SIG-M5 (cell line): Measurements from ENCODE around the gene NAAA.
A peak's percentile ranks its signal among the peaks of the same experiment; 100 is the strongest.
"Not testable (repeated sequence)": the region's sequence is repeated elsewhere in the genome, so short reads cannot be mapped to it uniquely, and the experiment has no call there.

Experiments used
- DNase-seq: peaks from one replicate; lab custom pipeline; 2025; lab: John Stamatoyannopoulos, UW

Gene NAAA

DNA sequence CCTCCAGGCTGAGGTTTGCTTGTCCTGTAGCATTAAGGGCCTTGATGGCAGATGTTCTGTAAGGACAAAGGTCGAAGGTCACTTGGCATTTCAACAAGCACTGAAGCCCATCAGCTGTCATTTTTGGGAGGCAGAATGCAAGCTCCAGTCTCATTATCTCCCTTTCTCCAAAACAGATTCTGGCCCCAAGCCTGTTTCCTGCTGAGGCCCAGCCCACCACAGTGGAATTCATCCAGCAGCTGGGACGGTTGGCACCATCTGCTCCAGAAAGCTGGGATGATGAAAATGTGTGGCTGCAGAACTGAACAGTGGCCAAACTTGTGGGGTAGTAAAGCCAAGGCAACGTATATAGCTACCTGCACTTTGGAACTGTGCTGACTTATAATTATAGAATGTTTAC is 20.9 kb downstream of the NAAA start:
- DNase-seq = no peak

DNA sequence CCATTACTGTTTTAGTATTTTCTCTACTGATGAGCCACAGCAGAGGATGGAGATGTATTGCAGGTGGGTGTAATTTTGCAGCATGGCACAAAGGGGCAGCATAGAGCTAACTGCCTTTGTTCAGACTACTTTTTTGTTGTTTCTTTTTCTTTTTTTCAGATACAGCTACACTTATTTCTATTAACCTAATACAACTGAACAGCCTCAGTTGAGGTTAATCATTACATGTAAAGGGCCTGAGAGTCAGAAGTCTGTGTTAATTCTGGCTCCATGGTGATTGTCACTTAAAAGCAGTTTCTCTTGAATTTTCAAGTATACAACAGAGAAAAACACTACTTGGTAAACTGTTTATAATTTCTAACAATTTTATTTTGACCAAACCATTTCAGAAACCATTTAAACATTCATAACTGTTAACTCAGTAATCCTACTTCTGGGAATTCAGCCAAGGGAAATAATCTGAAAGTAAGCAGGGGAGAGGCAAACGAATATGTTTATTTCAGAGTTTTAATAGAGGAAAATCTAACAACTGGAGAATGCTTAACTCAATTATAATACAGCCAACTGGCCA is 24.6 kb downstream of the NAAA start:
- DNase-seq = no peak

DNA sequence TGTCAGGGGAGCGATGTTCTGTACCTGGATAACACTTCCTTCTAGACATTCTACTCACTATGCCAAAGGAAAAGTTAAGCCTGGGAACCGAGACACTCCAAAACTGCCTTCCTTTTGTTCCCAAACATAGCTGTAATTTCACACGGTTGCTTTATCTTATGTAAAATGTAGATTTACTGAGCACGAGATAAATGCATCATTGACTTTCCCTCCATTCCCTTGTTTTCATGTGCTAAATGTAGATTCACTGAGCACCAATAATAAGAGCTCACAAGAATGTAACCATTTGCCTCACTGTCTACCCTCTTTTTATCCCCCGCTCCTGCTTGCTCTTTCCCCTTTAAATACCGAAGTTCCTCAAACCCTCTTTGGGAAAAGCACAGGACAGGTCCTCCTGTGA is 27.8 kb downstream of the NAAA start:
- no peak for DNase-seq

DNA sequence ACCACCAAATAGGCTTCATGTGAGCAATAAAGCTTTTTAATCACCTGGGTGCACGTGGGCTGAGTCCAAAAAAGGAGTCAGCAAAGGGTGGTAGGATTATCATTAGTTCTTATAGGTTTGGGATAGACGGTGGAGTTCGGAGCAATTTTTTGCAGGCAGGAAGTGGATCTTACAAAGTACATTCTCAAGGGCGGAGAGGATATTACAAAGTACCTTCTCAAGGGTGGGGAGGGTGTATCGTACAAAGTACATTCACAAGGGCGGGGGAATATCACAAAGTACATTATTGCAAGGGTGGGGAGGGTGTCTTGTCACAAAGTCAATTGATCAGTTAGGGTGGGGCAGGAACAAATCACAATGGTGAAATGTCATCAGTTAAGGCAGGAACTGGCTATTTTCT is 30.0 kb downstream of the NAAA start:
- DNase-seq = not testable (repeated sequence)

DNA sequence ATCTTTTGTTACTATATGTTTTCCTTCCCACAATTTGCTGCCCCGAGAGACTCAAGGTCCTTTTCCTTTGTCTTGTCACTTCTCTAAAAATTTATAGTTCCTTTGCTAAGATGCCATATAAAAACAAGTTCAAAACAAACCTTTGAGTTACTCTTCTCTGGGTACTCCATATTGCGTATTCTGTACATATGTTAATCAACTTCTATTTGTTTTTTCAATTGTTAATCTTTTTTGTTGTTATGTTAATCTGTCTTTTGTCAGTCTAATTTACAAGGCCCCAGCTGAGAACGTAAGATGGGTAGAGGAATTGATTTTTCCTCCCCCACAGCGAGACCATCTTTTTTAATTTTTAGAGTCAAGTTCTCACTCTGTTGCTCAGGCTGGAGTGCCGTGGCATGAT is 31.4 kb downstream of the NAAA start:
- DNase-seq = no peak

DNA sequence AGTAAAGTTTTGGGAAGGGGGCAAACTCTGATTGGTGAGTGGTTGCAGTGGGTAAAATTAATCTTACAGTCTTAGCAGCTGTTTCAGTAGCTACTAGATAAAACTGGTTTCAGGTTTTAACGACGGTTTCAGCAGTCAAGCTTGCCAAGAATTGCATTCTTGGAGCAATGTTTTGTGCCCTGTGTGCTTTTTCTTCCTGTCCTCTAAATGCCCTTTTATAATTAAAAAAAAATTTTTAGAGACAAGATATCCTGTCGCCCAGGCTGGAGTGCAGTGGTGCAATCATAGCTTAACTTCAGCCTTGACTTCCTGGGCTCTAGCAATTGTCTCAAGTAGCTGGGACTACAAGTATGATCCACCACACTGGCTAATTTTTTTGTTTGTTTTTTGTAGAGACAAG is 32.3 kb downstream of the NAAA start:
- DNase-seq = no peak

DNA sequence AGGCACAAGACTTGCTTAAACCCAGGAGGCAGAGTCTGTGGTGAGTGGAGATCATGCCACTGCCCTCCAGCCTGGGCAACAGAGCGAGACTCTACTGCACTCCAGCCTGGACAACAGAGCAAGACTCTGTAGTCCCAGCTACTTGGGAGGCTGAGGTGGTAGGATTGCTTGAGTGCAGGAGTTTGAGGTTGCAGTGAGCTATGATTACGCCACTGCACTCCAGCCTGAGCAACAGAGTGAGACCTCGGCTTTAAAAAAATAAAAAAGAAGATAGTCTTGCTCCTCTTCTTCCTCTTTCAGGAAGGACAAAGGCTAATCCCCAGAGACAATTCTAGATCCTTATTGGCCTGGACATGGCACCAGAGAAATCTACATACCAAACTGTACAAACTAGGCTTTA is 32.8 kb downstream of the NAAA start:
- peak; percentile 28 for DNase-seq

DNA sequence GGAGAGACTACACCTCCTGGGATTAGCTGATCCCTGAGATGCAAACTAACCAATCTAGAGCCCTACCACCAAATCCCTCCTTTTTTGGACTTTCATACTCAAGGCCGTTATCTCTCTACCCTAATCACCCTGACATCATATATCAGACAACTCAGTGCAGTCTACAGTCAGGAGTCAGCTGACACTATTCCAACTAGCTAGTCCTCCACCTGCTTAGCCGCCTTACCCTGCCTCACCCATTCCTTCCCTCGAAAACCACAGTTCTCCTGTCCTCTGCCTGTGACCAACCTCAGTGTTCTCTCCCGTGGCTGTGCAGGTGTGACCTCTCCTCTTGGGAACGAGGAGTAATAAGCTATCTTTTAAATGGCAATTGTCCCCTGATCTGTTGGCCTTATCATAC is 36.7 kb downstream of the NAAA start:
- DNase-seq = no peak

DNA sequence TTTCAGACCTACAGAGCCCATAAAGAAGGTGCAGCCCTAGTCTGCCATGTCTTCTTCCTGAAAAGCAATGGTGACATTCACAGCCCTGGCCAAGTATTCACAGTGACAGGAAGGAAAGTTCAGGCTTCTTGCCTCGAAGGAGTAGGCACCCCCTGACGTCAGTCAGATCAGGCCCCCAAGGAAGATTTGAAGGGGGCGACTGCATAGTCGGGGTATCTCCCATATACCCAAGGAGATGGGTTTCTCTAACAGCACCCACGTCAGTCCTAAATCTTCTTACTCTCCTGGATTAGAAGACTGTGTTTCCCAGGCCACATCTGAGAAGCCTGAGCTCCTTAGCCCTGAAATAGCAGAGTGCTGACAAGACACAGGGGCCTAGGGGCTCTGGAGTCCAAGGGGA is 38.5 kb downstream of the NAAA start, which contains the start of gene PPEF2:
Gene PPEF2, minus strand, starts transcription at position 101 of the 400 bp plus-strand sequence. CDS start 6,127 bp downstream, outside the sequence.
- DNase-seq = no peak

DNA sequence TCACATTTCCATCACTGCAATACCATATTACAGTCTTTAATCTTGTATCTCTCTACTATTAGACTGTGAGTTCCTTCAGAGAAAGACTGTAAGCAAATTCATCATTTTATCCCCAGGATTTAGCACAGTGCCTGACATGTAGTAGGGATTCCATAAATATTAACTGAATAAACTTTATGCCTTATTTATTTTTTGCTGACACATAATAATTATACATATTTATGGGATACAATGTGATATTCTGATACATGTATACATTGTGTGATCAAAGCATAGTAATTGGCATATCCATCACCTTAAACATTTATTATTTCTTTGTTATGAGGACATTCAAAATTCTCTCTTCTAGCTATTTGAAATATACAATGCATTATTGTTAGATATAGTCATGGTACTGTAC is 42.3 kb downstream of the NAAA start:
- DNase-seq = no peak

DNA sequence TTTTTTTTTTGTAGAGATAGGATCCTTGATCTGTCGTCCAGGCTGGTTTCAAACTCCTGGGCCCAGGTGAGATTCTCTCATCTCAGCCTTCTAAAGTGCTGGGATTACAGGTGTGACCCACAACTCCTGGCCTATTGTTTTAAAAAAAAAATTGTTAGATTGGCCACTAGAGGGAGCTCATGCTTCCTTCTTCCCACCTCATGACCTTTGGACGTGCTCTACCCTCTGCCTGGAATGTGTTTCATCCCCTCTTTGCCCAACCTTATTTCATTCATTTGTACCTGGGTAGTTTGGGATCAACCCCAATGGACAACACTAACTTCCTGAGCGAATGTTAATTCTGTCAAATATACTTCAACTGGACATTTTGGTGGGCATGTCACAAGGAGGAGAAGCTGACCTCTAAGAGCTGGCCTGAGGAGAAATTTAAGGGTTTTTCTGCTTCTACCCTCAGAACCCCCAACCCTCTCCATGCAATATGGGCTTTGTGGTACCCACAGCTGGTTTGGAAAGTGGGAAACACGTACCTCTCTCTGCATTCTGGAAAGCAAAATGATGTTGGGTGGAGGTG is 45.0 kb downstream of the NAAA start:
- no peak for DNase-seq

DNA sequence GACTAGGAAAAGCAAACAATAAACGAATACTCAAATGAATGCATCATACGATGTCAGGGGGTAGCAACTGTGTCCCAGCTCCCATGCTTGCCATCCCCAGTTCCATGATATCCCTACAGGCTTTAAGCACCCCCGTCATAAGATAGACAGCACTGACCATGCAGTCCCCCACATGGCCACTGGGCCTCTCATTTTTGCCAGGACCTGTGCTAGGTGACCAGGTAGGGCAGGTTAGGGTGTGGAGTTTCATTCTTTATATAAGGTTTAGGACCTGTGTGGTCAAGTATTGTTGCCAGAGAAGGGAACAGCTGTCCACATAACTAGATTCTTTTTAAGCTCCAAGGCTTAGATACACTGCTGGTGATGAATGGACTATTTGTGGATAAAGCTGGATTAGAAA is 48.3 kb downstream of the NAAA start:
- no peak for DNase-seq

DNA sequence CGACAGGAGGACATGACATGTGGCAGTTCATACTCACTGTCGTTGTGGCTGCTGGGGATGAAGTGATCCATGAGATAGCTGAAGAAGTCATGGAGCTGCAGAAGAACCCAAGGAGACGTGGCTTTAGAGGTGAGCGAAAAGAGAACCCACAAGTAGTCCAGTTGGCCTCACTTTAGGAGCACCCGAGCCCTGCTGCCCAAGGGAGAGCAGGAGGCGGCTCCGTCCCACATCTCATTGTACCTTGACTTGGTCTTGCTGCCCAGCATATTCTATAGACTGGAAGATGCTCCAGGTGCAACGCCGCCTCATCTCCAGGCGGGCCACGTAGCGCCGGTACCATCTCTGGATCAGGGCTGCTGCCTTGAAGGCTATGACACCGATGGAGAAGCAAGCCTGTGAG is 49.2 kb downstream of the NAAA start:
- no peak for DNase-seq

DNA sequence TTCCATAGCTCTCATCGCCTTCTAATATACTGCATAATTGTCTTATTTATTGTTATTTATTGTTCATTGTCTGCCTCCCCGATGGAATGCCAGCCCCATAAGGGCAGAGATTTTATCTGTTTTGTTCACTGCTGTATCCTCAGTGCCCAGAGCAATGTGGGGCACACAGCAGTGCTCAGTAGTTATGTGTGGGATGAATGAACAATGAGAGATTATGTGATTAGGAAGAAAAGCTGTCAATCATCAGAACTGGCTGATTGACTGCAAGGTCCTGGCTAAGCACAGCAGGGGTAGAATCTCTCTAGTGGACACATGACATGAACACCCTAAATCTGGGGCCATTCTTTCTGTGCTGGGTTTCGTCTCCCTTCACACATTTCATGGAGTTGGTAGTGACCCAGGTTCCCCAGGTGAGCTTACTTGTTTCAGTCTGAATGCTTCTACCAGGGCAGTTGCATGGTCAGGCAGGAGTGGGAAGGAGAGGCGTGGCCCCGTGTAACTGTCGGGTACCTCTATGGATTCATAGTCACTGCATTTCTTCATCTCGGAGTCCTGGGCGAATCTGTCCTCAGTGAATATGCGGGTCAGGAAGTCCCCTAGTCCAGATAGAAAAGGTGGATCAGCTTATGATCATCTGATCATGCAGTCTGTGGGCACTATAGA is 51.1 kb downstream of the NAAA start:
- DNase-seq = no peak

DNA sequence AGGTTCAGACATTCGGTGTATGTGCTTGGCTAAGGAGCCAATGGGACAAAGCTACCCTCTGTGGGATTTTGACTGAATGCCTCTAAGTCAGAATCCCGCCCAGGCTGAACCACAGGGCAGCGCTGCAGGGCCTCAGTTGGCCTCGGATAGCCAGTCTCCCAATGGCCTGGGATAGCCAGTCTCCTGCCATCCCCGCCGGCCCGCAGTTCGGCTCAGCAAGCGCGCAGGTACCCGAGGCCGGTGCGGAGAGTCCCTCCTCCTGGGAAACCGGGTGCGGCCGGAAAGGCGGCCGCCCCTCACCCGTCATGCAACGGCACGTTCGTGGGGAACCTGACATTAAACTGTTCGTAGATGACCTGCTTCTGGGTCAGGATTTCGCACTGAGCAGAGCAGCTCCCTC is 54.7 kb downstream of the NAAA start:
- no peak for DNase-seq

DNA sequence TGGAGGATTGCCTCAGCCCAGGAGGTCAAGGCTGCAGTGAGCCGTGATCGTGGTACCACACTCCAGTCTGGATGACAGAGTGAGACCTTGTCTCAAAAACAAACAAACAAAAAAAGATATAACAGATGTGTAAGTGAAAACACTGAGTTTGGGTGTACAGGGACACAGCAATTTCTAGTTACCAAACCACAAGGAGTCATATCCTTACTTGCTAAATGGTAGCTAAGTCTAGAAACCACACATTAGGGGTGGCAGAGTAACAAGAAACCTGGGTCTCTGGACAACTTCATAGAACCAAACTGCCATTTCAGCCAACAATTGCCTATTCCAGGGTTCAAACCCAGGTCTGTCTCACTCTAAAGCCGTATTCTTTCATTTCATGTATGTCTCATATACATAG is 59.3 kb downstream of the NAAA start:
- DNase-seq = no peak

DNA sequence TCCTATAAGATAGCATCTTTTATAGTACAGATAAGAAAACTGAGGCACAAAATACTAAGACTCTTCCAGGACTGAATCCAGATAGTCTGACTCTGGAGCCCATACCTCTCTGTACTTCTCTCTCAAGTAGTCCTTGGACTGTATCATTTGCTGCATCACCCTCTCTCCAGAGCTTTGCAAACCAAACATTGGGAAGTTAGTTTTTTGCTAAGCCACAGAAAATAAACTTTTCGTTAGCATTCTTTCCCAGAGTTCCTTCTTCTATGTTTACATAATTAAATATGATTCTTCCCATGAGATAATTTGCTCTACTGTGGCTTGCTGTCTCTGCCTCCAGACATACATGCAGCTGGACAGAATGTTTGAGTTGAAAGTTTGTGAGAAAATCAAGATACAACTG is 60.5 kb downstream of the NAAA start:
- DNase-seq = no peak

DNA sequence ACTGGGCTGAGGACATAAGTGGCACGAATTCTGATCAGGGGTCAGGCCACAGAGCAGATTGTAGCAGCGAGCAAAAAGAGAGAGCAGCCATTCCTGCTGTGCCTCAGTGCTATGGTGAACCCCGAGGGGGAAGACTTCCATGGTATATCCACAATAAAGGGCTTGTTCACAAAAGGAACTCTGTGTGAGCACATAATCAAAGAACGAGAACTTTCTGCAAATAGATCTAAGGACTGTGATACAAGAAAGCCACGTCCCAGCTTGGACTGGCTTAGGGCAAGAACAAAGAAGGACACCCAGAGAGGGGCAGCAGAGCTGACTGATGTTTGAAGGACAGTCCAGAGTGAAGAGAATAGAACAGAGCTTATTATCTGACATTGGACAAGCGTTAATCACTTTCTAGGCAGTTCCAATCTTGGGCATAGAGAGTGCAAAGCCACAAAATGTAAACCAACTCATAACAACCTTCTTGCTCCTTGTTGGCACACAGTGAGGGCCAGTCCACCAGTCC is 62.5 kb downstream of the NAAA start:
- no peak for DNase-seq

DNA sequence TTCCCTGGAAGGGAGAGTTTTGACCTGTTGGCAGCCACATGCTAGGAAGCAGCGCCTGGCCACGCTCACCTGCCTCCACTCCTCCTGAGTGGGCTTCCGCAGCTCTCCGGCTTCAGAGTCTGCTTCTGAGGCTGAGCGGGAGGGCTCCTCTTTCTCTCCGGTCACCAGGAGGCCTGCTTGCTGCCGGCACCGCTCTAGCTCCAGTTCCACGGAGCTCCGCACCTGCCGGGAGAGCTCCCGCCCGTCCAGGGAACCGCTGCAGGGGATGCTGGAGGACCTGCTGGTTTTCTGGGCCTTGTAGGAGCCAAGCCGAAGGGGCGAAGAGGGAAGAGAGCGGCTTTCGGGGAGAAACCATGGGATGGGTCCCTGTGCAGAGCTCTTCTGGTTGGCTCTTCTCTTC is 64.6 kb downstream of the NAAA start:
- no peak for DNase-seq

DNA sequence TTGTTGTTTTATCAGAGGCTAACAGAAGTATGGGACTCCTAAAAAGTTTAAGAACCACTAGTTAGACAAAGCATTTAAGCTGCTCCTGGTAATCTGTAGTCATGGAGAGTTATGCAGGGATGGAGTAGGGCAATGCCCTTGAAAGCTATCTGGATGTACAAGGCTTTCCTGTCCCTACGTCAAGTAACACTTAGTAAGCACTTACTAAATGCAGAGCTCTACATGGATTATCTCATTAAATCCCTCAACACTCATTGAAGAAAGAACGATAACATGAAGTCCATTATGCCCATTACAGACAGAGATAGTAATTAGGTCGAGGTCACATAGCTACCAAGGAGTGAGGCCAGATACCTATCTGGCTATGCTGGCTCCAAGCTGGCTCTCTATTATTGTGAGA is 71.7 kb downstream of the NAAA start:
- DNase-seq = no peak

DNA sequence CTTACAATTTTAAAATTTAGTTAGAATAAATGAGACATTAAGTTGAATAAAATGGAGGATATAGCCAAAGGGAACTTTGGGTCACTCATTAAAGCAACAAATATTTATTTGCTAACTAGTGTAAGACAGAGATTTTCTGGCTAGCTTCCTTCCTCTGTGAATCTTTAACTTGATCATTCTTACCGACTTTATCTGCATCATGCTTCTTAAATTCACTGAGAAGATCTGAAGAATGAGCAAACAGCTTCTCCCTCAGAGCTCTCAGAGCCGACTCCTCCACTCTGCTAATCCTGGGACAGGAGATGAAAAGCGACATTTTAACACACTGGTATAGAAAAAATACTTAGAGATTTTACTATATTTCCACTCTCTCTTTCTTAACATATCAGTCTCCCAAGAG is 73.7 kb downstream of the NAAA start:
- no peak for DNase-seq
